Ovary (tissue), 9 donors: ENCODE measurements around the gene PLK1. TPM values are rescaled to one million over a fixed set of nuclear protein-coding genes. Genes with fewer than 3 reads are reported as not detected.

ENCODE experiments used
- DNase-seq, 5 donors: peaks; one replicate each; pipeline ENCODE4 v3.0.0-alpha.2; 2019 to 2020
- H3K27ac ChIP-seq, 2 donors: fragments of 200-600 bp; one replicate each; pipeline versions ENCODE4 v1.5.1 to v1.8.0; 2019 to 2022
- H3K27me3 ChIP-seq: fragments of 200-600 bp; one replicate; pipeline ENCODE4 v1.8.0; 2022
- H3K36me3 ChIP-seq: fragments of 200-600 bp; sonication (generic); one replicate; pipeline ENCODE4 v1.5.1; 2019
- H3K4me1 ChIP-seq: one replicate; pipeline ENCODE4 v1.8.1; 2013; ENCODE audit warnings: mild to moderate bottlenecking, moderate library complexity; ENCODE audit not compliant: insufficient read depth
- H3K4me3 ChIP-seq: fragments of 200-600 bp; sonication (generic); one replicate; pipeline ENCODE4 v1.5.1; 2017
- H3K9me3 ChIP-seq, 2 donors: fragments of 200-600 bp in 1 of 2; sonication (generic) in 1 of 2; one replicate each; pipeline versions ENCODE4 v1.5.1 to v1.8.1; 2013 to 2019; ENCODE audit warnings: mild to moderate bottlenecking in 1 of 2, moderate library complexity in 1 of 2
- CTCF ChIP-seq, 3 donors: fragments of 450-650 bp in 2 of 3; fragments of 200-600 bp in 1 of 3; IDR thresholded peaks; one replicate each; pipeline versions ENCODE4 v1.5.1 to v1.8.0; 2016 to 2022; ENCODE audit warnings: antibody characterized with exemption in 3 of 3, mild to moderate bottlenecking in 1 of 3
- EP300 ChIP-seq: sonication (generic); formaldehyde crosslinking; IDR thresholded peaks from one replicate; pipeline ENCODE4 v1.6.1; 2017; ENCODE audit warnings: antibody characterized with exemption
- POLR2A ChIP-seq: fragments of 450-650 bp; IDR thresholded peaks from one replicate; pipeline ENCODE4 v1.6.1; 2017; ENCODE audit warnings: antibody characterized with exemption, mild to moderate bottlenecking, moderate library complexity
- WGBS, 3 donors: extraction: QIAGEN DNeasy Blood & Tissue Kit in 1 of 3; methylation state at CpG; one replicate each; pipeline versions ENCODE4 v1.1.5 to v1.1.7; 2013 to 2017; 5-methylcytosine and 5-hydroxymethylcytosine counted together
- intact Hi-C, 4 donors: fragments of 100-400 bp; cut with DNase I; formaldehyde crosslinking; loops; one replicate each; pipeline versions ENCODE4 v1.11.0 to v1.15.1; 2022 to 2023
- polyA plus RNA-seq, 2 donors: library from polyadenylated mRNA; stranded (reverse); fragments of 200-250 nt in 1 of 2; fragments of 350-450 nt in 1 of 2; fragmentation: Illumina TruSeq in 1 of 2; extraction: RNeasy Lipid Tissue Mini Kit (QIAGEN cat#74804) in 1 of 2; gene quantifications; one replicate each; pipeline ENCODE4 v1.2.3, GENCODE V29; 2013 to 2014
- total RNA-seq, 7 donors: library from RNA; depleted of rRNA in 2 of 7; stranded (reverse); fragments of >200 nt in 2 of 7; fragmentation: NEBNext Ultra II Directional in 3 of 7; extraction: Animal tissue kit (Norgen Biotek cat#: 25700) in 3 of 7; gene quantifications; one replicate each; pipeline versions ENCODE4 v1.1.0 to v1.2.4, GENCODE V29; 2016 to 2023
- donor health status: DM: no; HTN: no; CAD: no; lungs with moderate emphysema.
- donor health status: DM: no; HTN: no; CAD: no.
- donor health status: Bipolar disorder and iron deficiency.
- donor health status: DM: yes; HTN: yes; CAD: no.
- donor health status: DM: no; HTN: no; CAD: no.
- donor health status: DM: yes; HTN: yes; CAD: no.

Gene PLK1
- total and polyA plus RNA-seq, 9 donors = 1.1 to 4.7 (median 1.9) TPM

DNA sequence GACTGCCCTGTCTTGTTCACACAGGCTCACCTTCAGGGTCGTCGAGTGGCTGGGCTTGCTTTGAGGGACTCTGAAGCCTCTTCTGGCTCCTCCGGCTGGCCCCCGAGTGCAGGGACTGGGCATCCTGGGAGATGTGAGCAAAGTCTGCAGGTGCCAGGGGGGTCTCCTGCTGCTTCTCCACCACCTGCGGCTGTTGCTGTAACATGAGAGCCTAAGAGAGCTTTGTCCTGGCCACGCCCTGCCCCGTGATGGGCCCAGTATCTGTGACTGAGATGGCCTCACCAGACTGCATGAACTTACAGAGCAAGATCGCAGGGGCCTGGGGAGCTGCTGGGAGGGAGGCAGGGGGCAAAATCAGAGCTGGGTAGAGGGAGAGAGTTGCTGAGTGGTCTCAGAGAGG lies 21.8 kb downstream of the PLK1 start:
- no peak for TF ChIP-seq CTCF (IDR thresholded peaks at IDR 0.05)
- TF ChIP-seq EP300 = no peak
- TF ChIP-seq POLR2A = no peak
- DNase-seq = no peak
- WGBS, 3 donors = 9 to 15% (median 11%) methylated on average over 8 of the region's 8 CpGs
- Histone ChIP-seq H3K4me1 (no peaks in the 10 kb centered on the region), H3K36me3 (no peaks in the 10 kb centered on the region), H3K9me3 (no peaks in the 10 kb centered on the region), H3K27ac (no peak overlapping the region), H3K27me3 (no peaks in the 10 kb centered on the region), H3K4me3 (no peak overlapping the region)
- intact Hi-C loops = no loop called here

DNA sequence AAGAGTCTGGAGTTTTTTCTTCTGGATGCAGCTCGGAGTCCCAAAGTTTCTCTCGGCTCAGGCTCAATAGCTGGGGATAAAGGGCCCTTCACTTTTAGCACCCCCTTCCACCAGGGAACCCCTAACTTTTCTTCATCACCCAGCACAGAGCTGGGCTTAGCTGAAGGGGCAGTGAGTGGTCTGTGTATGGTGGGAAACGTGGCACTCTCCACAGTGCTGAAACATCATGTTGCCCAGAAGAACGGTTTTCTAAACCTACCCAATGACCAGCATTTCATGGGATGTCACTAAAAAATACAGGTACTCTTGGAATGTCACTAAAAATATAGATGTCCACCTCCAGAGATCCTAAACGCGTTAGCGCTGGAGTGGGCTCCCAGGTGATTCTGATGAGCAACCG lies 22.4 kb downstream of the PLK1 start:
- Histone ChIP-seq H3K36me3 (no peaks in the 10 kb centered on the region), H3K27me3 (no peaks in the 10 kb centered on the region), H3K27ac (no peak overlapping the region), H3K4me3 (no peak overlapping the region), H3K9me3 (no peaks in the 10 kb centered on the region), H3K4me1 (no peaks in the 10 kb centered on the region)
- 58 to 70% (median 66%) methylated on average over 8 of the region's 8 CpGs for WGBS, 3 donors
- TF ChIP-seq POLR2A (no peak), CTCF (IDR thresholded peaks at IDR 0.05) (no peak), EP300 (no peak)
- intact Hi-C loops = no loop called here
- DNase-seq = no peak

DNA sequence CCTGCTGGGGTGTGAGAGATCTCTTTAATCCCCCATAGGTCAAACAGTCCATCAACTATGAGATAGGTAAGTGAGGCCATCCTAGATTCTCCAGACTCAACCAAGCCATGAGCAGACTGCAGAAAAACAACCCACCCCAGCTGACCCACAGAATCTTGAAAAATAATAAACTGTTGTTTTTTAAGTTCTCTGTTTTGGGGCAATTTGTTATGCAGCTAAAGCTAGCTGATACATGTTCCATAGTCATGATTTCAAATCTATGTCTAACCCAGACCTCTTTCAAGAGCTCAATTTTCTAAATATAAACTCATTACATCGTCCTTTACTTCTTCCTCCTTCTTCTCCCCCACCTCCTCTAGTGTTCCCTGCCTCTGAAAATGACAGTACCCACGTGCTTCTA lies 24.3 kb downstream of the PLK1 start:
- H3K27me3 ChIP-seq = no peaks in the 10 kb centered on the region
- DNase-seq = no peak
- no peaks in the 10 kb centered on the region for H3K4me1 ChIP-seq
- H3K4me3 ChIP-seq = no peak overlapping the region
- 56 to 61% (median 59%) methylated on average over 2 of the region's 2 CpGs for WGBS, 3 donors
- no peak overlapping the region for H3K27ac ChIP-seq
- no peak for TF ChIP-seq POLR2A
- no peak for TF ChIP-seq EP300
- no peak for TF ChIP-seq CTCF (IDR thresholded peaks at IDR 0.05)
- intact Hi-C loops = no loop called here
- H3K36me3 ChIP-seq = no peaks in the 10 kb centered on the region
- H3K9me3 ChIP-seq = no peaks in the 10 kb centered on the region

DNA sequence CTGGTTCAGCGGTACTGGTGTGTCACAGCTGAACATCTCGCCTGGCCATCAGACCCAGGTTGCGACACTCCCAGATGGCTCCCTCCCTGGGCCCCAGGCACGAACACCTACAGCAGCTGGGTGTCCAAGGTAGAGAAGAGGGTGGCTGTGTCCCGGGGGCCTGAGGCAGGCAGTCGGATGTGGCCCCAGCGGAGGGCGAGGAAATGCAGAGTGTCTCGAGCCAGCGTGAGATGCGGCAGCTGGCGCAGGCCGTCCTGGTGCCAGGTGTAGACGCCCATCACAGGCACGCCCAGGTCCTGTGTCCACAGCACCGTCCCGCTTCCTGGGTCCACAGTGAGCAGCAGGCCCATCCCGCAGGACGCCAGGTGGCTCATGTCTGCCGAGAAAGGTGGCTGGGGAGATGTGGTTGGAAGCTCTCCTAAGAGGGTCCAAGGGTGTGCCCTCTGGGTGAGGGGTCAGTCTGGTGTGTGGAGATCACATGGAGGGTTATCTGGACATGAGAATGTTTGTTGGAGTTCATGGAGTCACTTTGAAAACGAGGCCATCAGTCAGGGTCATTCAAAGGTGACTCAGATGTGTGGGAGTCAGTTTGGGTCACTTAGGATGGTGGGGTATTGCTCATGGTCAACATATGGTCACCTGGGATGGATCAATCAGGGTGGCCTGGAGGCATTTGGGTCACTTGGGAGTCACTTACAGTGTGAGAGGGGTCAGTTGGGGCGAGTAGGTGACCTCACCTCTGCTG lies 26.3 kb downstream of the PLK1 start:
- H3K36me3 ChIP-seq = no peaks in the 10 kb centered on the region
- H3K27ac ChIP-seq = no peak overlapping the region
- intact Hi-C loops = no loop called here
- no peaks in the 10 kb centered on the region for H3K9me3 ChIP-seq
- H3K4me1 ChIP-seq = no peaks in the 10 kb centered on the region
- H3K4me3 ChIP-seq = no peak overlapping the region
- WGBS, 3 donors = 83 to 87% (median 86%) methylated on average over 22 of the region's 22 CpGs
- TF ChIP-seq CTCF (IDR thresholded peaks at IDR 0.05) (no peak), EP300 (no peak), POLR2A (no peak)
- H3K27me3 ChIP-seq = no peaks in the 10 kb centered on the region
- no peak for DNase-seq
